NT2/D1 (cell line): Measurements from ENCODE around the gene SERTM1.

ENCODE experiments used
- YY1 ChIP-seq: IDR thresholded peaks from 2 replicates; pipeline ENCODE4 v1.6.1; 2011; ENCODE audit not compliant: insufficient read length, insufficient read depth
- ZNF274 ChIP-seq: IDR thresholded peaks from 2 replicates; pipeline ENCODE4 v1.6.1; 2011; ENCODE audit warnings: mild to moderate bottlenecking, low read depth, low read length

- TF ChIP-seq YY1 = no peak
- TF ChIP-seq ZNF274 = no peak
Observed at GRCh38 chr13:36630181-36630803, 43.5 kb upstream of the SERTM1 start.
